Ecto neural progenitor cell (in vitro differentiated cells): Measurements from ENCODE around the gene CTDSPL.
"Not testable (repeated sequence)": the region's sequence is repeated elsewhere in the genome, so short reads cannot be mapped to it uniquely, and the experiment has no call there.

ENCODE experiments used
- DNase-seq: peaks from one replicate; pipeline ENCODE4 v3.0.0-alpha.2; 2018; ENCODE audit warnings: low spot score

Gene CTDSPL

DNA sequence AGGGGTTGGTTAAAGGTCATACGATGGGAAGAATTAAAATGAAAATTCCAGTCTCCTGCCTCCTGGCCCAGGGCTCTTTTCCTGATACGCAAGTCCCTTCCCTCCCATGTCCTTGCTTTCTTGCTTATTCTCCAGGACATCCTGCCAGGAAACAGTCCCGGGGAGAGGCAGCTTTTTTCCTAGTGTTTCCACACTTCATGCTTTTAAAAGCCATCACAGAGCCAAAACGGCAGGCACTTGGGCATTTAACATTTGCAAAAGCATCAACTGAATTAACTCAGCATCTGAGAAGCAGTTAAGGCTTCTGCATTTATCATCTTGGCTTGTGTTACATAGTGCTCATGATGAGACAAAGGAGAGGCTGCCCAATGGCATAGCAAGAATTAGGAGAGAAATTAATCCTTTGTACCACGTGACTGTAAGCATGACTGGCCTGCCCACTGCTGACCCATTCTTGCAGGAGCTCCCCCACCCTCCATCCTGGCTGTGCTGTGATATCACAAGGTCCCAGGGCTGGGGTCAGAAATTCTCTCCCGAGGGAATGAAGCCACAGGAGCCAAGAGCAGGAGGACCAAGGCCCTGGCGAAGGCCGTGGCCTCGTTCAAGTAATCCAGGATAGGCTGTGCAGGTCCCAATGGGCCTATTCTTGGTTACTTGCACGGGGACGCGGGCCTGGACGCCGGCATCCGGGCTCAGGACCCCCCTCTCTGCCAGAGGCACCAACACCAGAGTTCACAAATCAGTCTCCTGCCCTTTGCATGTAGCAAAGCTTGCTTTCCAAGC is 107.3 kb downstream of the CTDSPL start:
- DNase-seq = no peak

DNA sequence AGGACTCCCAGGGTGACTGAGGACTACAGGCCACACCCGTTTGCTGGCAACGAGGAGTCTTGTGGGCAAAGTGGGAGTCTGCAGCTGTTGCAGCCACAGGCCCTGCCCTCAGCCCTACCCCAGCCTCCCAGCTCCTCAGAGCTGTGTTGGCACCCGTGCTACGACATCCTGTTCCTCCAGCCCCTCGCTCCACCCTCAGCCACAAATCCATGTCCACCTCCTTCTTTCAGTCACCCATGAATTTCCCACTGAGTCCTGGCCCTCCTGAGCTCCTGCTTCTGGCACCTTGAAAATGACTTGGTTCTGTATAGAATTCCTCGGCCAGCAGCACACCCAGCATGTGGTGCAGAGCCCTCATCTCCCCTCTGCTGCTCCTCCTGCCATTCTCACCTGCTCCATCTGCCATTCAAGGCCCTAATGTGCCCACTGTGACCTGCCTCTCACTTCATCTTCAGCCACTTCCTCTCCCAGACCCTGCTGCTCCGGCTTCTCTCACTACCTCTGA is 108.0 kb downstream of the CTDSPL start:
- DNase-seq = no peak

DNA sequence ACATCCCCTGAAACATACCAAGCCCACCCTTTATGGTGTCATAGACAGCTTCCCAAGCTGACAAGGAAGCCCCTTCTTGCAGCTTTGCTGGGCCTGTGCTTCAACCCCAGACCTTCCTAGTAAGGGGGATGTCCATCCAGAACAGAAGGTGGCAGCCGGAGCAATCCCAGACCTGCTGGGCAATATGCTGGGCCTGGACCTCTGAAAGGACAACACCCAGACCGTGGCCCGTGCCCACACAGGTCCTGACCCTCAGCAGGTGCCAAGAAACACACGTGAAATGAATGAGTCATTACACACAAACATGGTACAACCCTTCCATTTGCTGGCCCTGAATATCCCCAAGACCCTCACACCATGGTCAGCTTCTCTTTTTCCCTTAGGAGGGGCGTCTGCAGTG is 109.1 kb downstream of the CTDSPL start:
- no peak for DNase-seq

DNA sequence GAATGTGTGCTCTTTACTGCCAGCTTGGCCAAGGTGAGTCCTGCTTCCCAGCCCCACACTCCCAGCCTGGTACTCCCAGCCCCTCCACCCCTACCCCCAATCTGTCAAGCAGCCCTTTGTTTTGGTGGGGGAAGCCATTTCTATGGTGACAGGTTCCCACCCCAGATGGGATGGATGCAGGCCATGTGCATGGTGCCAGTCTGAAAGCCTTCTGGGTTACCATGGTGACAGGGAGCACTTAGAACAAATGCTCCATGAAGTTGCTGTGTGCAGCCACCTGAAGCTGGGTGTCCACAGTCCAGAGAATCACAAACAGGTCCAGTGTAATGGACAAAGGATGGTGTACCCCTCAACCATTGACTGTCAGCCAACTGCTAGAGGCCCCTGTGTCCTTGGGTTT is 109.8 kb downstream of the CTDSPL start:
- no peak for DNase-seq

DNA sequence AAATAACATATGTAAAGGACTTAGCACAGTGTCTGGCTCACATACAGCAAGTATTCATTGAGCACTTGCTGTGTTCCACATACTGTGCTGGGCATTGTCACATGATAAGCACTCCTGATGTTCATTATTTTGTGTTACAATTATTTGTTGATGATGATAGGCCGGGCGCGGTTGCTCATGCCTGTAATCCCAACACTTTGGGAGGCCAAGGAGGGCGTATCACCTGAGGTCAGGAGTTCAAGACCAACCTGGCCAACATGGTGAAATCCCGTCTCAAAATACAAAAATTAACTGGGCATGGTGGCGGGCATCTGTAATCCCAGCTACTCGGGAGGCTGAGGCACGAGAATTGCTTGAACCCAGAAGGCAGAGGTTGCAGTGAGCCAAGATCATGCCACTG is 110.4 kb downstream of the CTDSPL start:
- not testable (repeated sequence) for DNase-seq

DNA sequence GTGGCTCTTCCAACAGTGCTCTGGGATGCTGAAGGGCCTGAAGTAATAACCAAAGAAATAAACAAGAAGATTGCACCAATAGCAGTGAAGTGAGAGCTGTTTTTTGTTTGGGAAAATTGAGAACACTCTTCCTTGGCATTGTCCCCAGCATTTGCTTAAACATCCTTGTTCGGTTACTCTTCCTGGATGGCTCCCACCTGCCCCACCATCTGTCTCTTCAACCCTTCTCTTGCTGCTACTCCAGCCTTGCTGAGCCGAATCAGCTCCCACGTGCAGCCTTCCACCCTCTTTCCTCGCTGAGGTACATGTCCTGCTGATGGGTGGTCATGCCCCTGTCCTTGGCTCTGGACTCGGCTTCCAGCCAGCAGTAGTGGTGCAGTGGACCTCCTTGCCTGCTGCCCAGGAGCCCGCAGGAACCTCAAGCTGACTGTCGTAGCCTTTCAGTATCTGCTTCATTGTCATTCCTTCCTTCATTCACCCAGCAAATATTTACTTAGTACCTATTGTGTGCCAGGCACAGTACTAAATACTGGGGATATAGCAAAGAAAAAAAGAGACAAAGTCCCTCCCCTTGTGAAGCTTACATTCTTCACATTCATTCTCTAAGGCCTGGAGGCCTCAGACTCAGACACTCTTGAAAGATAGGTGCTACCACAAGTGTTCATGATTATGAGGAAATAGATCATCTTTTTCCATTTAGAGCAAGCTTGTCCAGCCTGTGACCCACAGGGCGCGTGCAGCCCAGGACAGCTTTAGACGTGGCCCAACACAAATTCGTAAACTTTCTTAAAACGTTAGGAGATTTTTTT is 111.8 kb downstream of the CTDSPL start:
- DNase-seq = no peak

DNA sequence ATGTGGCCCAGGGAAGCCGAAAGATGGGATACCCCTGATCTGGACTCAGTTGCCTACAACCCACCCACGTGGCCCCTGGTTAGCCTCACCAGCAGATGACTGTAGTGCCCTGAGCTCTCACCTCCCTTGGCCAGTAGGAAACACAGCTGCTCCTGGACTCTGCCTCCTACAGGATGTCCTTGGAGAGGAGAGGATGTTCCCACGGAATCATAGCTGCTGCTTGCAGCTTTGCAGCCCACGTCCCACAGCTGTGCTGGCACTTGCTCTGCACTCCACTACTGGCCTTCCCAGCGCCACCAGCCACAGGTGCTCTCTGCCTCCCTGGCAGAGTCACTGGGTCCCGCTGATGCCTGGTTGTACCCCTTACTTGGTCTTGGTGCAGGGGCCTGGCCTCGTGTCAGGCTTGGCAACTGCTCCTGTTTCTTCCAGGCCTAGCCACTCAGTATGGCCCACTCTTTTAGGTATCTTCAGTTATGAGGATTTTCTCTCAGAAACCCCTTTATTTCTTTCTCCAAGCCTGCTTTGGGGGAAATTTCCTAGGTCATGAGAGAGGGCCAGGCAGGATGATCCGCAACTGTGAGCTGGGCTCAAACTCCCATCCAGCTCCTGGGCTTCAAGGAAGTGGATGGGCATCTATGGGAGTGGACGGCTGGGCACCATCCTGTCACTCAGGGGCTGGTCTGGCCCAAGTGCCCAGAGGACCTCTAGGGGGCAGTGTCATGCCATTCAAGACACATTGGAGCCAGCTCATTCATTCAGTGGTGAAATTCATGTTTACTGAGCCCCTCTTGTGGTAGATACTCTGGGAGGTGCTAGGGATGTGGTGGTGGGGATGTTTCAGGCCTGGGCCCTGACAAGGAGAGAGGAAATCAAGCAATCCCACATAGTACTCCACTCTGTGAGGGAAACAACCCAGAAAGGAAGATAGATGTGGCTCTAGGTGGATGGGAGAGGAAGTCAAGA is 112.7 kb downstream of the CTDSPL start:
- DNase-seq = no peak

DNA sequence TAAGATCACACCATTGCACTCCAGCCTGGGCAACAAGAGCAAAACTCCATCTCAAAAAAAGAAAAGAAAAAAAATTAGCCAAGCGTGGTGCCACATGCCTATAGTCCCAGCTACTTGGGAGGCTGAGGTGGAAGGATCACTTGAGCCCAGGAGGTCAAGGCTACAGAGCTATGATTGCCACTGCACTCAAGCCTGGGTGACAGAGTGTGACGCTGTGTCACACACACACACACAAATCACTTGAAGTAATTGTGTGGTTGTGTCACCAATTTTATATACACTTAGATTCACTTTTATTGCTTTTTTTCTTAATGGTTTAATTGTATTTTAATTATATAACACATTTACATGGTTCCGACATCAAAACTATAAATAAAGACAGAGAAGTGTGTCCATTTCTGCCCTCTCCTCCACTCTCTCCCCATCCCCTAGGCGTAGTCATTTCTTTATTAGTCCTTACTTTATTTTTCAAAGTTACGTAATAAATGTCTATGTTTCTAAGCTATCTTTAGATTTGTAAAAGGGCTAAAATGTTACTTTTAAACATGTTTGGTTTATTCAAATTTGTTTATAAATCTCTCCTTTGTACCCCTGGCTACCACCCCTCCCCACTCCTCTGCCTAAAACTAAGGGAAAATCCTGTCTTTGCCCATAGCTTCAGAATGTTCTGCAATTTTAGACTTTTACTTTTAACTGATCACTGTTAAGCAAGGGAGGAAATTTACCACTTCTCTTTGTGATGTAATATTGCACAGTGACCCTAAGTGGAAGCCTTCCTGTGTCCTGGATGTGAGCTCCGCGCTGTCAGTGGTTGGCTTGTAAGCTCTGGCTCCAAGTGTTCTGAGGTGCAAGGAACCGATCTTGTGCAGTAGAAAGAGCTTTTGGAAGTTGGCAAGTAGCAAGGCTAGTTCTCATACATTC is 118.1 kb downstream of the CTDSPL start:
- no peak for DNase-seq

DNA sequence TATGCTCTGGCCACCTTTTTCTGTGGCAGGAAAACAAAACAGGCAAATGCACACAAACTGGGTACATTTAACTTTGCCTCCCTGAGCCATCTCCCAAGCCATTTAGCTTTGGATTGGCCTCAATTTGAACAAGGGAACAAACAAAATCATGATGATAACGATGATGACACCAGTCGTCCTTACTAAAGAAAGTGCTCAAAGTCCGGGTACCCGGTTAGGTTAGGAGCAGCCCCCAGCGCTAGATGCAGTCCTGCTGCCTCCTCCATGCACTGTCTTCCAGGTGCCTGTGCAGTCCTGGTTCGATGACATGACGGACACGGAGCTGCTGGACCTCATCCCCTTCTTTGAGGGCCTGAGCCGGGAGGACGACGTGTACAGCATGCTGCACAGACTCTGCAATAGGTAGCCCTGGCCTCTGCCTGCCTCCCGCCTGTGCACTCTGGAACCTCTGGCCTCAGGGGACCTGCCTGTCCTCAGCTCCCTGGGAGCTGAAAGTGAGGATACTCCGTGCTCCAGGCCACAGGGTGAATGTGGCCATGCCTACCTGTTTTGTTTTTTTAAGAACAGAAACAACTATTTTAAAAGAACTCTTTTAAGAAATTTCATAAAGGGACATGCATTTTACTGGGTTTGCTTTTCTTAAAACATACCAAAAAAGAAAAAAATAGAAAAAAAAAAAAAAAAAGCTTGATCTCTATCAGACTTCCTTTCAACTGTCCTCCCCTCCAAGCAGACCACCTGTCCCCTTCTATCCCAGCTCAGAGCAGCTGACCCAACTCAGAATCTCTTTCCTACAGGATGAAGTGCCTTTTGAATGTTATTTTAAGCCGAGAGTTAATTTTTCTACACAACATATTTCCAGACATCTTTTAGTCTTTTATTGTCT is 119.0 kb downstream of the CTDSPL start:
- no peak for DNase-seq

DNA sequence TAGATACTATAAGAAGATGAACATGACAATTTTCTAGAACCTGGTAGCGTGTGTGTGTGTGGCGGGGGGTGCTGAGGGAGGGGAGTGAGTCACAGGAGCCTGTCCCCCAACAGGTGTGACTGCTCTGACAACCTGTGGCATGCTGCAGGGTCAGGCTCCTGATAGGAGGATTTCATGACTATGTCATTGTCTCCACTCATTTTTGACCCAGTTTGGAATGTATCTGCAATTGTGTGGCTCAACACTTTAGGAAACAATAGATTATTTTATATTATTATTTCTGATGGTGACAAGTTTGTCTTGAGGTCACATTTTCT is 119.6 kb downstream of the CTDSPL start:
- DNase-seq = no peak

DNA sequence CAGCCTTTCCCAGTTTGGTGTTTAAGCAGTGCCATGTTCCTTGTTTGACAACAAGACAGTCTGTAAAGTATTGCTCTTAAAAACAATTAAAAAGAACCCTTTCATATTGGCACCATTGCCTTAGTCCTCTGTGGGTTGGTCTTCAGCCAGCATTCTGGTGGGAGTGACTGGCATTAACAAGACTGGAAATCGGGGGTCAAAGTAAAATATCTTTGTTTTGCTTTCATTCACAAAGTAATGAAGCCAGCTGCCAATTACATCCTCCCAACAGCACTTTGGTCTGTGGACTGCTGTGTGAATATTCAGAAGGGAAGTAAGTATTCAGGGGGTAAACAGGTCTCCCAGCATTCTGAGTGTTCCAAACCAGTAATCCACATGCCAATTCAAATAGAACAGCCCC is 120.7 kb downstream of the CTDSPL start:
- no peak for DNase-seq

DNA sequence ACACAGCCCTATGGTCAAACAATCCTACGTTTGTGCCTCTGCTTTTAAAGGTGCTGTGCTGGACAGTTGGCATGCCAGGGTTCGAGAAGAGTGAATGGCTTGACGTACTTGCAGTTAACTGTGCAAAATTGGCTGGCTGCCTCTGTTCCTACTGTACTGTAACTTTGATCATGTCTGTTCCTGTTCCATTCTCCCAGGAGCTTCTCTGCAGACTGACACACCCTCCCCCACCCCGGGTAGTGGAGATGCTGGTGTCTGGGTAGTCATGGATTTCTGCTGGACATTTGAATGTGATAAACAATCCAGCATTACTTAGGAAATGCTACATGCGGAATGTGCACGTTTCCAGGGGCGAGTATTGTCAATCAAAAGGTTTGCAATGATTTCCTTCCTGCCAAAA is 122.4 kb downstream of the CTDSPL start:
- no peak for DNase-seq

DNA sequence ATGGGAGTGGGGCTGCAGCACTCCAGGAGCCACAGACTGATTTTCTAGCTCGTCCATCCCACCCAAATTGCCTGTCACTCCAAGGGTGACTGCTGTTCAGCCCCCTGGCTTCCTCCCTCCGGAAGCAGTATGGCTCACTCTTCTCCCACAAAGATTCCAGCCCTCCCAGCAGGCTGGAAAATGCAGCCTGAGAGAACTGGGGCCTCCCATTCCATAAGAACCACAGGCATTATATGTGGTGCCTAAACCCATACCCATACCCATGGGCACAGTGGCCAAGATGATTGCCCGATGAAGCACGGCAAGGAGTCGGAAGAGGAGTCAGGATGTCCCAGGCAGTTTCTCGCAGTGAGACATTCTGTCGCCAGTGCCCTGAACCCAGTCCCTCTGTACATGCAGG is 122.9 kb downstream of the CTDSPL start:
- DNase-seq = no peak

DNA sequence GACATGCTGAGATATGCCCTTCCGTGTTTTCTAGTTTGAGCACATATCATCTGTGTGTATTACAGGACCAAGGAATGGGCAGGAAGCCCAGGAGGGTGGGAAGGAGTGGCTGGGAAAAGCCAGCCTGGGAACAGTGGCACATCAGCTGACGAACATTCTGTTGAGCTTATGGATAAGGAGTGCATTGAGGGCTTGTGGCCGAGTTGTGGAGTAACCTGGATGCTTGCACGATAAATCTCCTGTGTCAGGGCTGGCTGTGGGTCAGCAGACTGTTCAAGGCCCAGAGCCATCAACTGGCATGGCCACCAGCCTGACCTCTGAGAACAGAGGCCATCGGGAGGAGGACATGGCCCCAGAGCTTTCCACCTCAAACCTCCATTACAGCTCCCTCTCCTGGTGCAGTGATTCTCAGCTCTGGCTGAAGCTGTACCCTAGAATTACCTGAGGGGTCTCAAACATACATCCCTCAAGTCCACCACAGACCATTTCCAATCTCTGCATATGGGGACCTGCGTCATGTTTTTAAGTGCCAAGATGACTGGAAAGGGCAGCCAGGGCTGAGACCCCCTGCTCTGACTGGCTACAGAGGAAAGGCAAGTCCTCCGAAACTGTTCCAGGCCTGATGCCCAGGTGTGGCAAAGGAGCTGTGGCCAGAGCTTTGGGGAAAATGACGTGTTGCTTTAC is 124.1 kb downstream of the CTDSPL start:
- DNase-seq = no peak

DNA sequence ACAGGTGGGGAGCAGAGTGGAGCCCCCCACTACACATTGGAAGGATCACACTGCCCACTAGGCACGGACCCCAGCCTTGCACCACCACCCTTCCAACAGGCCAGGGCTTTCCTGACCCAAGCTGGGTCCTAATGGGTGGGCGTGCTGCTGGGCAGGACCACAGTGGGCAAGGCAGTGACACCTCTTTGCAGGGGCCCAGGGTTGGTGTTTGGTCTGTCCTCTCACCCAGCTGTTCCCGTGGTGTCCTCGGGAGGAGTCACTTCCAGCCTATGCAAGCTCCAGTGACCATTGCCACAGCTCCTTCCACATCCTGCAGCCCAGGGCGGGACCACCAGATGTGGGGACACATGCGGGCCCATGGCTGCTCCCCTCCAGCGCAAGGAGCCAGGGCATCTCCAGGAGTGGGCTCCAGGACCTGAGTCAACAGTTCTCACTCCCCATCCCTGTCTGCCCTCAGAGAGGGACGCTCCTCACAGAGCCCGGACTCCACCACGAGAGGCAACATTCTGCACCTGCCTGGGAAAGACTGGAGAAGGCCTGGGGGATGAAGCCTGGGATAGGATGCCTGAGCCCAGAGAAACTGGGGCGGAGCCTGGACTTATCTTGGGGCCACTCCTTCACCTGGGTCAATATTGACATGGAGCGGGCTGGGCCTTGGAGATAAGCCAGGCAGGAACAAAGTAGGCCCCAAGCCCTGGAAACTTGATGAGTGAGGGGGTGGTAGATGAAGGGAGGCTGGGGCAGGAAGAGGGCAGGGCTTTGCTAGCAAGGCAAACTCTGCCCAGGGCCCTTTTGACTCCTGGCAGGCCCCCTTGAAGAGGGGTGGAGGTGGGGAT is 125.0 kb downstream of the CTDSPL start:
- peak; percentile 50 for DNase-seq

DNA sequence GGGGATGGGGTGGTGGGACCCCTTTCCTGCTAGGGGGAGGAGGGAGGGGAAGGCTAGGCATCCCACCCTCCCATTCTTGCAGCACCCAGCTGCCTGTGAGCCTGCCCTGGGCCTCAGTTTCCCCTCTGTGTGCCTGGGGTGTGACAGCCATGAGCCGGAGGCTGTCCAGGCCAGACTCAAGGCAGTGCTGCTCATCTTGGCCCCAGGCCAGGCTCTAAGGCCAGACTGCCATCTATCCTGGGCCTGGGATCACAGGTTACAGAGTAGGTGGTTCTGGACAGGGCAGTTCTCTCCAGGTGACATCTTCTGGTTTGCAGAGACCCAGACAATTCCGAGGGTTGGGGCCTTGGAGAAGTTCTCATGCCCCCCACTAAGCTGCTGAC is 125.6 kb downstream of the CTDSPL start:
- DNase-seq = no peak

DNA sequence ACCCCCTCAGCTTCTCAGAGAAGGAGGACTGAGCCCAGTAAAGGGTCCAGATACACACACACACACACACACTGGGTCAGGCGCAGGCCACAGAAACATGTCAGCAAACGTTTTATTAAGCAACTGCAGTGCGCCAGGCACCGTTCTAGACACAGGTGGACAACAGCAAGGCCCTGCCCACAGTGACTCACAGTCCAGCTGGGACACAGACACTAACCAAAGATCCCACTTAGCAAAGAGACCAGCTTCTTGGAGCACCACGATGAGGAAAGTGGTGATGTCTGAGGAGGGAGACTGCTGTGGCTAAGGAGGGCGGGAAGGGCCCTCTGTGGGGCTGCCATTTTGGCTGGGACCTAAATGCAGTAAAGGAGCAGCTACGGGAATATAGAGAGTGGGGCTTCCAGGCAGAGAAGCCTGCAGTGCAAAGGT is 126.1 kb downstream of the CTDSPL start:
- no peak for DNase-seq

DNA sequence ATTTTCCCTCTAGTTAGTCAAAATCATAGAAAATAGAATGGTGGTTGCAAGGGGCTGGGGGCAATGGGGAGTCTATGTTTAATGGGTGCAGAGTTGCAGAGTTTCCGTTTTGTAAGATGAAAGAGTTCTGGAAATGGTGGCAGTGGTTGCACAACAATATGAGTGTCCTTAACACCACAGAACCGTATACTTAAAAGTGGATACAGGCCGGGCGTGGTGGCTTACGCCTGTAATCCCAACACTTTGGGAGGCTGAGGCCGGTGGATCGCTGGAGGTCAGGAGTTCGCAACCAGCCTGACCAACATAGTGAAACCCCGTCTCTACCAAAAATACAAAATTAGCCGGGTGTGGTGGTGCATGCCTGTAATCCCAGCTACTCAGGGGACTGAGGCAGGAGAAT is 126.7 kb downstream of the CTDSPL start:
- not testable (repeated sequence) for DNase-seq
